ENCODE results near the gene FAM241A. TPM values are rescaled to one million over a fixed set of nuclear protein-coding genes. Genes with fewer than 3 reads are reported as not detected.
A peak's percentile ranks its signal among the peaks of the same experiment; 100 is the strongest.
"Not testable (repeated sequence)": the region's sequence is repeated elsewhere in the genome, so short reads cannot be mapped to it uniquely, and the experiment has no call there.

Gene FAM241A
- total RNA-seq, 6 donors from 2014 or later, result 1.9 to 6.5 (median 4.2) TPM

GRCh38 chr4:112156553-112156952 lies 11.3 kb downstream of the FAM241A start:
- TF ChIP-seq POLR2AphosphoS5 (IDR thresholded peaks at IDR 0.05) (no peak), POLR2A (IDR thresholded peaks at IDR 0.05) (no peak), CTCF (IDR thresholded peaks at IDR 0.05) (no peak), EP300 (IDR thresholded peaks at IDR 0.05) (no peak)

GRCh38 chr4:112163706-112164105 lies 18.5 kb downstream of the FAM241A start:
- ATAC-seq (ENCODE audit: low FRiP score in 2 of 2); H3K27ac ChIP-seq: not testable (repeated sequence)

More at GRCh38 chr4:112156553-112156952, 11.3 kb downstream of the FAM241A start:
- DNase-seq (no peak), ATAC-seq (ENCODE audit: low FRiP score in 2 of 2) (no peak)
- Histone ChIP-seq H3K4me3 (no peak overlapping the region), H3K36me3 (no peaks in the 10 kb centered on the region), H3K27me3 (no peaks in the 10 kb centered on the region), H3K4me1 (peaks cover 4 to 26% (median 14%) of the 10 kb centered on the region in 4 donors), H3K9me3 (no peaks in the 10 kb centered on the region), H3K27ac (no peak overlapping the region)

GRCh38 chr4:112167794-112168193 lies 22.5 kb downstream of the FAM241A start:
- no peak for TF ChIP-seq POLR2A (IDR thresholded peaks at IDR 0.05)
- no peak for TF ChIP-seq POLR2AphosphoS5 (IDR thresholded peaks at IDR 0.05)
- H3K4me1 ChIP-seq, result no peaks in the 10 kb centered on the region
- H3K27ac ChIP-seq, result no peak overlapping the region
- no peaks in the 10 kb centered on the region for H3K9me3 ChIP-seq
- no peak overlapping the region for H3K4me3 ChIP-seq
- DNase-seq (no peak), ATAC-seq (ENCODE audit: low FRiP score in 2 of 2) (no peak)
- no peaks in the 10 kb centered on the region for H3K36me3 ChIP-seq
- H3K27me3 ChIP-seq, result no peaks in the 10 kb centered on the region

More at GRCh38 chr4:112163706-112164105, 18.5 kb downstream of the FAM241A start:
- not testable (repeated sequence) for H3K9me3 ChIP-seq, H3K27me3 ChIP-seq, H3K4me3 ChIP-seq, DNase-seq, H3K36me3 ChIP-seq, H3K4me1 ChIP-seq
- WGBS, 2 donors, result 95 to 100% methylated on average over 3 of the region's 3 CpGs

- TF ChIP-seq POLR2A (IDR thresholded peaks at IDR 0.05), result no peak
- TF ChIP-seq CTCF (IDR thresholded peaks at IDR 0.05), result no peak
- no peak for TF ChIP-seq POLR2AphosphoS5 (IDR thresholded peaks at IDR 0.05)
- TF ChIP-seq EP300 (IDR thresholded peaks at IDR 0.05), result no peak
- ATAC-seq (ENCODE audit: low FRiP score in 2 of 2), result no peak
- WGBS, 2 donors, result 91 to 92% methylated on average over 13 of the region's 13 CpGs
- no peaks in the 10 kb centered on the region for H3K36me3 ChIP-seq
- H3K27me3 ChIP-seq, result no peaks in the 10 kb centered on the region
- H3K27ac ChIP-seq, result no peak overlapping the region
- no peaks in the 10 kb centered on the region for H3K9me3 ChIP-seq
- no peak overlapping the region for H3K4me3 ChIP-seq
- no peaks in the 10 kb centered on the region for H3K4me1 ChIP-seq
- DNase-seq, result no peak
Observed at GRCh38 chr4:112168719-112169500, 23.7 kb downstream of the FAM241A start.

- H3K27ac ChIP-seq, result peak overlapping the region in 1 of 4 donors; percentile 4
- no peaks in the 10 kb centered on the region for H3K9me3 ChIP-seq
- H3K36me3 ChIP-seq, result peaks cover 0 to 3% (median 0%) of the 10 kb centered on the region in 4 donors
- DNase-seq (no peak), ATAC-seq (ENCODE audit: low FRiP score in 2 of 2) (no peak)
- no peak overlapping the region for H3K4me3 ChIP-seq
- WGBS, 2 donors, result 72 to 77% methylated on average over 3 of the region's 3 CpGs
- no peaks in the 10 kb centered on the region for H3K4me1 ChIP-seq
- TF ChIP-seq EP300 (IDR thresholded peaks at IDR 0.05), result no peak
- no peak for TF ChIP-seq POLR2A (IDR thresholded peaks at IDR 0.05)
- TF ChIP-seq POLR2AphosphoS5 (IDR thresholded peaks at IDR 0.05), result no peak
- TF ChIP-seq CTCF (IDR thresholded peaks at IDR 0.05), result no peak
- no peaks in the 10 kb centered on the region for H3K27me3 ChIP-seq
Observed at GRCh38 chr4:112170451-112170993, 25.3 kb downstream of the FAM241A start.

- H3K9me3 ChIP-seq; H3K4me3 ChIP-seq; H3K27me3 ChIP-seq; ATAC-seq (ENCODE audit: low FRiP score in 2 of 2); H3K36me3 ChIP-seq; H3K4me1 ChIP-seq; H3K27ac ChIP-seq: not testable (repeated sequence)
- DNase-seq, result peak in 1 of 2 donors; percentile 16
- WGBS, 2 donors, result 94 to 95% methylated on average over 16 of the region's 16 CpGs
Observed at GRCh38 chr4:112171051-112171763, 26.0 kb downstream of the FAM241A start.

Measured in upper lobe of left lung (tissue), 6 donors.